ENCODE measurements around the gene SOCS7. TPM values are rescaled to one million over a fixed set of nuclear protein-coding genes. Genes with fewer than 3 reads are reported as not detected.

Gene SOCS7
- total and polyA plus RNA-seq, 10 of the 15 experiments (the other 5 are each of a cell fraction or from before 2014, with no cell fraction given): 0.68 to 12.8 (median 7.3) TPM

DNA sequence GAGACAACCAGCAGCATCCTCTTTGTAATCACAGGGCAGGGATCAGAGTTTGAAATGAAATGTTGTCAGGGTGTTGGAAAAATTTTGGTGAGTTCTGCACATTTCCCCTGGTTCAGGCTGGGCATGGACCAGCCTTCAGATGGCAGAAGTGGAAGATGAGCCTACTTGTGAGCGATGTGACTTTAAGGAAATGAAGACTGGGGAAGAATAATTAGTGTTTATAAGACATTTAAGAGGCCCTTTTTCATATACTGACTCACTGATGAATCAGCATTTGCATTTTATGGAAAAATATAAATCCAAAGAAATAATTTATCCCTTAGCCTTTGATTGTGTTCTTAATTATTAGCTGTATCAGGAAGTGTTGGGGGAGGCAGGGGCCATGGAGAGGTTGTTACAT is 28.7 kb upstream of the SOCS7 start (continued):
- TF ChIP-seq ZBTB40 (IDR thresholded peaks at IDR 0.05; ENCODE audit: borderline replicate concordance) (no peak), RAD21 (IDR thresholded peaks at IDR 0.05; ENCODE audit: insufficient read depth, low read depth, low read length) (no peak), MEF2B (IDR thresholded peaks at IDR 0.05; ENCODE audit: partially characterized antibody, poor library complexity, severe bottlenecking) (no peak)

DNA sequence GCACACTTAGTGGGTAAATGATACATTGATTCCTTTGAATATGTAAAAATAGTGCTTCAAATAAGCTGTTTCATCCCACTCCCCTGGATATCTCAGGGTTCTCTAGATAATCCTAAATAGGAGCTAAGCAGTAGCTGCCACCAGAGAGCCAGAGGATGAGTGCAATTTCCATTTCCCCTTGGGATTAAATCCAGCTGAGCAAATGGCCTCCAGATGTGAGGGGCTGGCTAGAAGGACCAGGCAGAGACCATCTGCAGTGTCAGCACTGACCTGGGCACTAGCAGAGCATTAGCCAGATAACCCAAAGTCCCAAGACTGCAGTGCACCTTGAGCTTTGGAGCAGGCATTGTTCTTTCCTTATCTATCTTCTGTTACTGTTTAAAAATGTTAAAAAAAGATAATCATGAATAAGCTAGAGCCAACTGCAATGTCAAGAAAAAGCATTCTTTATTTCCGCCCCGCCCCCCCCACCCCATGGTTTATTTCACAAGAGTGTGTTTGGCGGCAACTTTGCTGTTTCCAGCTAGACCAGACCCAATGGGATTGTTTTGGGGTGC is 27.4 kb upstream of the SOCS7 start:
- no peak for DNase-seq (ENCODE audit: low read depth, low spot score)
- in situ Hi-C loops (cut with MboI) (no loop called here), intact Hi-C loops (cut with micrococcal nuclease; ENCODE audit: unreplicated experiment) (no loop called here)
- Histone ChIP-seq H3K27ac (ENCODE audit: control insufficient read depth, insufficient read depth) (no peak overlapping the region), H3K4me3 (no peak overlapping the region), H3K36me3 (ENCODE audit: control insufficient read depth in 2 of 2, insufficient read depth in 2 of 2, low read length in 1 of 2) (peaks cover 5 to 11% of the 10 kb centered on the region in 2 experiments), H3K4me1 (ENCODE audit: control insufficient read depth, insufficient read depth, low read length) (no peaks in the 10 kb centered on the region; the same call in 1 of the 2 replicates), H3K9ac (ENCODE audit: control insufficient read depth, insufficient read depth, low read length) (no peak overlapping the region), H3K9me3 (replicated peaks; ENCODE audit: control insufficient read depth, insufficient read depth, low read length) (no peaks in the 10 kb centered on the region; the same call in 2 of the 3 replicates), H3K79me2 (ENCODE audit: control insufficient read depth, insufficient read depth, low read length) (no peaks in the 10 kb centered on the region), H4K20me1 (ENCODE audit: control insufficient read depth, insufficient read depth) (no peaks in the 10 kb centered on the region), H2AFZ (ENCODE audit: control insufficient read depth, low read depth, low read length) (no peak overlapping the region), H3K27me3 (replicated peaks in 1 of 2; ENCODE audit: control insufficient read depth in 2 of 2, insufficient read depth in 2 of 2, low read length in 1 of 2) (no peaks in the 10 kb centered on the region), H3K4me2 (ENCODE audit: control insufficient read depth, insufficient read depth) (no peak overlapping the region)
- RAD21 ChIA-PET (ENCODE audit: unreplicated experiment): interaction anchor here (1.6 kb wide), 1 partner anchor 28 kb away, joined by 3 read pairs; no protein-coding TSS in a partner anchor
- SMC1A ChIA-PET (ENCODE audit: uncharacterized antibody, unreplicated experiment): interaction anchor here (0.6 to 1.6 kb wide), 3 partner anchors 70 to 798 kb away, joined by 3 read pairs; no protein-coding TSS in a partner anchor
- no peak for TF ChIP-seq BHLHE40 (IDR thresholded peaks at IDR 0.05; ENCODE audit: borderline replicate concordance in 1 of 2, low read depth in 2 of 2, low read length in 1 of 2)
- TF ChIP-seq RUNX3 (IDR thresholded peaks at IDR 0.05; ENCODE audit: low read length): no peak
- no peak for TF ChIP-seq ZBED1 (IDR thresholded peaks at IDR 0.05; ENCODE audit: borderline replicate concordance)
- TF ChIP-seq IKZF1 (conservative IDR thresholded peaks at IDR 0.05): no peak
- TF ChIP-seq YBX1 (IDR thresholded peaks at IDR 0.05): no peak
- TF ChIP-seq NBN (IDR thresholded peaks at IDR 0.05): no peak
- FAIRE-seq: no peak
- WGBS (ENCODE audit: insufficient coverage, insufficient replicate concordance, low lambda C conversion rate, missing lambda C conversion rate): 97% methylated on average over 3 of the region's 3 CpGs
- POLR2A ChIA-PET: interaction anchor here (0.7 to 1.0 kb wide), 2 partner anchors 14 to 30 kb away, joined by 4 to 5 read pairs; no protein-coding TSS in a partner anchor
- no peak for ATAC-seq
- BruUV-seq (replicated peaks): no TSS peak
- CTCF ChIA-PET: interaction anchor here (0.9 to 4.5 kb wide), 6 partner anchors 8 to 90 kb away, joined by 3 to 36 read pairs (median 8); no protein-coding TSS in a partner anchor

Measured in GM12878 (cell line).